Naive thymus-derived CD4-positive, alpha-beta T cell (primary cell): ENCODE data around the gene STAT5B. TPM values are rescaled to one million over a fixed set of nuclear protein-coding genes. Genes with fewer than 3 reads are reported as not detected.

Experiments
- ATAC-seq: fragments of 150-1000 bp; cut with Tn5 transposase; 2 replicates; pipeline ENCODE4 v1.10.0; 2021; ENCODE audit warnings: mild to moderate bottlenecking, moderate library complexity
- CTCF ChIA-PET: fragments of 350-600 bp; sonication (Branson Sonifier 250); formaldehyde crosslinking; loops from one replicate; lab custom pipeline; 2021; ENCODE audit warnings: antibody characterized with exemption; lab: Charles Lee
- POLR2A ChIA-PET: fragments of 350-600 bp; sonication (Branson Sonifier 250); formaldehyde crosslinking; loops from one replicate; lab custom pipeline; 2021; ENCODE audit warnings: antibody characterized with exemption, inconsistent platforms; lab: Charles Lee
- DNase-seq, 9 donors: peaks; one replicate each; pipeline versions ENCODE4 v3.0.0 to v3.0.0-alpha.2; 2020 to 2022; ENCODE audit warnings: mixed read lengths in 1 of 9
- H3K27ac ChIP-seq: one replicate; pipeline ENCODE4 v1.7.0; 2013; ENCODE audit warnings: mild to moderate bottlenecking, low read depth, low read length, moderate library complexity
- H3K27me3 ChIP-seq, 2 donors: one replicate each; pipeline ENCODE4 v1.7.0; 2013; ENCODE audit warnings: low read length in 2 of 2, mild to moderate bottlenecking in 2 of 2, moderate library complexity in 2 of 2; ENCODE audit not compliant: control insufficient read depth in 2 of 2, insufficient read depth in 2 of 2
- H3K36me3 ChIP-seq, 3 experiments: 1 replicate in 2 of 3; 2 replicates in 1 of 3; pipeline ENCODE4 v1.7.0; 2013; ENCODE audit warnings: low read length in 3 of 3, mild to moderate bottlenecking in 3 of 3, moderate library complexity in 1 of 3; ENCODE audit not compliant: insufficient read depth in 3 of 3, control insufficient read depth in 2 of 3
- H3K4me1 ChIP-seq, 2 donors: one replicate each; pipeline ENCODE4 v1.7.0; 2013; ENCODE audit warnings: low read length in 2 of 2, mild to moderate bottlenecking in 2 of 2, moderate library complexity in 1 of 2; ENCODE audit not compliant: control insufficient read depth in 2 of 2, insufficient read depth in 2 of 2
- H3K4me3 ChIP-seq: 2 replicates; pipeline ENCODE4 v1.7.0; 2013; ENCODE audit warnings: mild to moderate bottlenecking, low read length
- H3K9me3 ChIP-seq, 3 experiments: 1 replicate in 2 of 3; 2 replicates in 1 of 3; pipeline ENCODE4 v1.7.0; 2013; ENCODE audit warnings: low read length in 3 of 3; ENCODE audit not compliant: control insufficient read depth in 2 of 3
- H3K27ac Mint-ChIP-seq, 9 donors: one replicate each; pipeline ENCODE4 v1.8.0; 2020 to 2022; ENCODE audit warnings: mixed read lengths in 9 of 9, mild to moderate bottlenecking in 8 of 9, moderate library complexity in 5 of 9, inconsistent platforms in 2 of 9
- H3K27me3 Mint-ChIP-seq, 5 donors: one replicate each; pipeline ENCODE4 v1.8.0; 2021 to 2022; ENCODE audit warnings: mixed read lengths in 5 of 5, mild to moderate bottlenecking in 1 of 5
- H3K36me3 Mint-ChIP-seq, 5 donors: one replicate each; pipeline ENCODE4 v1.8.0; 2020 to 2022; ENCODE audit warnings: mixed read lengths in 5 of 5, mild to moderate bottlenecking in 3 of 5, inconsistent platforms in 1 of 5
- H3K4me1 Mint-ChIP-seq, 7 donors: one replicate each; pipeline ENCODE4 v1.8.0; 2020 to 2022; ENCODE audit warnings: mixed read lengths in 7 of 7, mild to moderate bottlenecking in 3 of 7, inconsistent platforms in 1 of 7
- H3K4me3 Mint-ChIP-seq, 10 donors: one replicate each; pipeline ENCODE4 v1.8.0; 2020 to 2022; ENCODE audit warnings: mild to moderate bottlenecking in 10 of 10, mixed read lengths in 10 of 10, moderate library complexity in 6 of 10, inconsistent platforms in 2 of 10
- H3K9me3 Mint-ChIP-seq, 11 donors: one replicate each; pipeline ENCODE4 v1.8.0; 2020 to 2022; ENCODE audit warnings: mixed read lengths in 11 of 11, mild to moderate bottlenecking in 4 of 11, inconsistent platforms in 1 of 11, moderate library complexity in 1 of 11
- intact Hi-C, 2 donors: fragments of 100-400 bp; cut with micrococcal nuclease; formaldehyde crosslinking; loops; one replicate each; pipeline ENCODE4 v1.15.1; 2023
- polyA plus RNA-seq, 2 donors: library from polyadenylated mRNA; unstranded; fragments of 300-500 nt; fragmentation: Illumina TruSeq; gene quantifications; one replicate each; pipeline ENCODE4 v1.2.3, GENCODE V29; 2021
- total RNA-seq, 6 experiments: library from RNA in 5 of 6; stranded (reverse) in 5 of 6; gene quantifications; 1 replicate in 5 of 6; 2 replicates in 1 of 6; pipeline ENCODE4 v1.2.3 and lab custom pipeline; 2021 to 2026

Gene STAT5B
- total and polyA plus RNA-seq, 7 experiments from 2014 or later: 98.0 to 192 (median 149) TPM

DNA sequence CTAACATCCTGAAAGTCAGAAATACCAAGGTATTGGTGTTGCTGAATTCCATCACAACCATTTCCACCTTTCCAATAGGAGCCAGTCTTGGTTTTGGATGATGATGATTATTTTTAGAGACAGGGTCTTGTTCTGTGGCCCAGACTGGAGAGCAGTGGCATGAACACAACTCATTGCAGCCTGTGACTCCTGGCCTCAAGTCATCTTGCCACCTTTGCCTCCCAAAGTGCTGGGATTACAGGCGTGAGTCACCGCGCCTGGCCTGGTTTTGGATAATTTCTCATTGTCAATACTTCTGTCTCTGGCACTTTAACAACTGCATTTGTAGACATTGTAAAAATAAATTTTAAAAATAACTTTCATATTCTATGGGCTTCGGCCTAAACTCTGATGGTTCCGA, 22.6 kb downstream of the STAT5B start:
- no peak for ATAC-seq

DNA sequence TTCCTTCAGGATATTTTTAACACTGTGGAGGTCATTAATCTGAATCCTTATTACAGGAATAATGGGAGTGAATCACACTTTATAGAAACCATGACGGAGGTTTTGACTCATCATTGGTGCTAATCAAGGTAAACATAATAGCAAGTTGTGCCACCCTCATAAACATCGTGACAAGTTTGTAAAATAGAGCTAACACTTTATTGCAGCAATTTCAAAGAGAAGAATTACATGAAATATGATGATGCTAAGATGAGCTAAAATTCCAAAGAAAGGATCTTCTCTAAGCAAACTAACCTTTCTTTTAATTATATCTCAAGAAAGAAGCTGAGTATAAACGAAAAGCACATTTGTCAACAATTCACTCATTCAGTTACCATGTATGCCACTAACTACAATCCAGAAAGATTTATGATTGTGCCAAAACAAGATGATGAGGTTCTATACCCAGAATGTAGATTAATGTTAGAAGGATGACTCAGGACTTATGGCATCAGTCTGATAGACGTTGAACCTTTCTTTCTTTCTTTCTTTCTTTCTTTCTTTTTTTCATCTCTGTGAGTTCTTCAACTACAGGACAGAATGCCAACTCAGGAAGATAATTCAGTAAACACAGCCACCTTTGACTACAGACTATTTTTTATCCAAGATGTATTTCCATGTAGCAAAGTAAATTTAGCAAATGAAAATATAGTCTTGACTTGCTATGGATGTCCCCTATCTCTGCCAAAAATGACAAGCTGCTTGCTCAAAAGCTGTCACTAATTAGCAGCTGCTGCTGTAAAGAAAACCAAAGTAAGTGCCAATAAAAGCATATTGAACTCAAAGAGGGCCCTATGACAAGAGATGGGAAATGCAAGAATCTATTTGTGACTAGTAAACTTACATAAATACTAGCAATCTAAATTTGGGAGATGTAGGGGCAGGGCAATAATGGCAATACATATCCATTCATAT, 23.3 kb downstream of the STAT5B start:
- no peaks in the 10 kb centered on the region for H3K9me3 ChIP-seq
- H3K4me3 ChIP-seq: no peak overlapping the region
- Mint-ChIP-seq H3K36me3 (peaks cover 0 to 8% (median 4%) of the 10 kb centered on the region in 5 donors), H3K4me3 (peak overlapping the region in 5 of 10 donors; percentile 3 to 39 (median 20)), H3K27ac (peak overlapping the region; percentile 72 to 99 (median 92)), H3K9me3 (peaks cover 0 to 4% (median 0%) of the 10 kb centered on the region in 11 donors), H3K4me1 (peaks cover 45 to 88% (median 72%) of the 10 kb centered on the region in 7 donors), H3K27me3 (no peaks in the 10 kb centered on the region)
- H3K27me3 ChIP-seq: no peaks in the 10 kb centered on the region
- no peaks in the 10 kb centered on the region for H3K36me3 ChIP-seq
- ChIA-PET CTCF (interaction anchor here (0.8 kb wide), 1 partner anchor 9 kb away, joined by 3 read pairs; no protein-coding TSS in a partner anchor), POLR2A (interaction anchor here (0.7 to 7.7 kb wide), 5 partner anchors 10 to 319 kb away, joined by 3 to 321 read pairs (median 9); partner anchors contain the start of genes STAT5A and STAT5B)
- intact Hi-C loops: no loop called here
- H3K27ac ChIP-seq: peak overlapping the region; percentile 62
- DNase-seq (no peak), ATAC-seq (no peak)
- peaks cover 29 to 36% of the 10 kb centered on the region in 2 donors for H3K4me1 ChIP-seq

More for the DNA sequence above, 22.6 kb downstream of the STAT5B start:
- H3K27ac ChIP-seq: peak overlapping the region; percentile 62
- ChIA-PET CTCF (no interaction called here), POLR2A (interaction anchor here (0.7 to 7.7 kb wide), 3 partner anchors 24 to 319 kb away, joined by 3 to 137 read pairs (median 3); partner anchors contain the start of gene STAT5A)
- H3K4me1 ChIP-seq: peaks cover 23 to 30% of the 10 kb centered on the region in 2 donors
- intact Hi-C loops: no loop called here
- peak overlapping the region; percentile 72 to 99 (median 92) for H3K27ac Mint-ChIP-seq
- H3K36me3 ChIP-seq: no peaks in the 10 kb centered on the region
- peaks cover 0 to 6% (median 4%) of the 10 kb centered on the region in 5 donors for H3K36me3 Mint-ChIP-seq
- peaks cover 0 to 3% (median 0%) of the 10 kb centered on the region in 11 donors for H3K9me3 Mint-ChIP-seq
- peaks cover 44 to 85% (median 68%) of the 10 kb centered on the region in 7 donors for H3K4me1 Mint-ChIP-seq
- H3K4me3 Mint-ChIP-seq: peak overlapping the region in 3 of 10 donors; percentile 36 to 39 (median 37)
- DNase-seq: no peak
- no peaks in the 10 kb centered on the region for H3K9me3 ChIP-seq
- H3K27me3 Mint-ChIP-seq: no peaks in the 10 kb centered on the region
- H3K27me3 ChIP-seq: no peaks in the 10 kb centered on the region
- H3K4me3 ChIP-seq: no peak overlapping the region

DNA sequence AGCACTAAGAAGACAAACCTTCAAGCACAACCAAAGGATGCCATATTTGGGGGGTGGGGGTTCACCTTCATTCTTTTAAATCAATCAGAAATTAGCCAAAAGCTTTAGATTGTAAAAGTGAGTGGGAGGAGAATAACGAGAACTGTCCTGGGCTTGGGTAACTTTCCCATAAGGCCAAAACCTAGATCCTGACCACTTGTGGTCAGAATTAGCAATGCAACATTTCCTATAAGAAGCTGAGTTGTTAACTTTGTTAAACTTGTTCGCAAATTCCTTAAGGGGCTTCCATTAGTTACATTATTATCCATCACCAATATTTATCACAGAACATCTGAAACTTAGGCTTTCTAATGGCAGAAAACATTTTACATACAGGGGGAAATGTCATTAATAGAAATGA, 25.1 kb downstream of the STAT5B start:
- no peaks in the 10 kb centered on the region for H3K9me3 ChIP-seq
- ATAC-seq: no peak
- H3K4me1 ChIP-seq: peaks cover 43 to 52% of the 10 kb centered on the region in 2 donors
- Mint-ChIP-seq H3K4me3 (peak overlapping the region in 4 of 10 donors; percentile 6 to 29 (median 20)), H3K36me3 (peaks cover 0 to 12% (median 4%) of the 10 kb centered on the region in 5 donors), H3K4me1 (peaks cover 50 to 90% (median 75%) of the 10 kb centered on the region in 7 donors), H3K9me3 (peaks cover 0 to 4% (median 0%) of the 10 kb centered on the region in 11 donors), H3K27me3 (no peaks in the 10 kb centered on the region), H3K27ac (peak overlapping the region; percentile 64 to 99 (median 99))
- no peak overlapping the region for H3K4me3 ChIP-seq
- POLR2A ChIA-PET: interaction anchor here (0.9 to 7.7 kb wide), 8 partner anchors 10 to 137 kb away, joined by 3 to 321 read pairs (median 10); partner anchors contain the start of genes STAT3, STAT5A and STAT5B
- no peaks in the 10 kb centered on the region for H3K27me3 ChIP-seq
- CTCF ChIA-PET: interaction anchor here (1.2 to 1.9 kb wide), 3 partner anchors 28 to 59 kb away, joined by 3 to 4 read pairs (median 4); no protein-coding TSS in a partner anchor
- H3K27ac ChIP-seq: peak overlapping the region; percentile 97
- DNase-seq: no peak
- H3K36me3 ChIP-seq: no peaks in the 10 kb centered on the region
- intact Hi-C loops: no loop called here

DNA sequence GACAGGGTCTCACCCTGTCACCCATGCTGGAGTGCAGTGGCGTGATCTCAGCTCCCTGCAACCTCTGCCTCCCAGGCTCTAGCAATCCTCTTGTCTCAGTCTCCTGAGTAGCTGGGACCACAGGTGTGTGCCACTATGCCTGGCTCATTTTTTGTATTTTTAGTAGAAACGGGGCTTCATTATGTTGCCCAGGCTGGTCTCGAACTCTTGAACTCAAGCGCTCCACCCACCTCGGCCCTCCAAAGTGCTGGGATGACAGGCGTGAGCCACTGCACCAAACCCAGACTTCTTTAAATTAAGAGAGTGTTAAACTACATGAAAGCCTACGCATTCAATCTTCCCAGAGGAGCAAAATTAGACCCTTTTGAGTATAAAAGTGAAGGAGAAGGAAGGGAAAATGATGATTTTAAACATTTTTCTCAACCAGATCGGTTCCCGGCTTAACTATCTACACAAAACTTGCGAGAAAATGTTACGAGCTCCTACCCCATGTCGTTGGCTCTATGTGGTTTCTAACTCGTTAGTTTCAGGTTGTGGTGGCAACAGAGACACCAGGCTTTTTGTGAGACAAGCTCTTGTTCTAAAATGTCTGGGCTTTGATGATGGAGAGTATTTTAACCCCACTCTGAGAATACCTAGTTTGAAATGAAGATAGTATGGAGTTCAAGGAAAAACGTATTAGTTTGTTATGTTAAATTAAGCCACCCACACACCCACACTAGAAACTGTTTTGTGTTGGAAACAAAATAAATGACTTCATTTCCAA, 26.3 kb downstream of the STAT5B start:
- H3K4me3 Mint-ChIP-seq: peak overlapping the region; percentile 83 to 99 (median 90)
- H3K27ac Mint-ChIP-seq: peak overlapping the region; percentile 97 to 99 (median 99)
- peaks cover 49 to 85% (median 70%) of the 10 kb centered on the region in 7 donors for H3K4me1 Mint-ChIP-seq
- intact Hi-C loops: loop anchor here in 1 of 2 donors (2.0 to 5.0 kb wide), 4 partner anchors 15 to 139 kb away; partner anchors contain the start of genes GHDC and STAT3
- H3K36me3 Mint-ChIP-seq: peaks cover 0 to 10% (median 4%) of the 10 kb centered on the region in 5 donors
- H3K27me3 Mint-ChIP-seq: no peaks in the 10 kb centered on the region
- no peaks in the 10 kb centered on the region for H3K36me3 ChIP-seq
- peak overlapping the region; percentile 66 for H3K4me3 ChIP-seq
- peaks cover 0 to 4% (median 0%) of the 10 kb centered on the region in 11 donors for H3K9me3 Mint-ChIP-seq
- ChIA-PET CTCF (interaction anchor here (1.0 to 2.9 kb wide), 8 partner anchors 19 to 61 kb away, joined by 3 to 18 read pairs (median 4); partner anchors contain the start of gene STAT5B), POLR2A (interaction anchor here (1.1 to 7.7 kb wide), 13 partner anchors 8 to 232 kb away, joined by 3 to 321 read pairs (median 14); partner anchors contain the start of genes DNAJC7, GHDC, STAT3 and STAT5A)
- peak overlapping the region; percentile 97 for H3K27ac ChIP-seq
- ATAC-seq (peak; percentile 69), DNase-seq (peak in 7 of 9 donors; percentile 58 to 84 (median 77))
- H3K4me1 ChIP-seq: peaks cover 43 to 52% of the 10 kb centered on the region in 2 donors
- no peaks in the 10 kb centered on the region for H3K27me3 ChIP-seq
- H3K9me3 ChIP-seq: no peaks in the 10 kb centered on the region

DNA sequence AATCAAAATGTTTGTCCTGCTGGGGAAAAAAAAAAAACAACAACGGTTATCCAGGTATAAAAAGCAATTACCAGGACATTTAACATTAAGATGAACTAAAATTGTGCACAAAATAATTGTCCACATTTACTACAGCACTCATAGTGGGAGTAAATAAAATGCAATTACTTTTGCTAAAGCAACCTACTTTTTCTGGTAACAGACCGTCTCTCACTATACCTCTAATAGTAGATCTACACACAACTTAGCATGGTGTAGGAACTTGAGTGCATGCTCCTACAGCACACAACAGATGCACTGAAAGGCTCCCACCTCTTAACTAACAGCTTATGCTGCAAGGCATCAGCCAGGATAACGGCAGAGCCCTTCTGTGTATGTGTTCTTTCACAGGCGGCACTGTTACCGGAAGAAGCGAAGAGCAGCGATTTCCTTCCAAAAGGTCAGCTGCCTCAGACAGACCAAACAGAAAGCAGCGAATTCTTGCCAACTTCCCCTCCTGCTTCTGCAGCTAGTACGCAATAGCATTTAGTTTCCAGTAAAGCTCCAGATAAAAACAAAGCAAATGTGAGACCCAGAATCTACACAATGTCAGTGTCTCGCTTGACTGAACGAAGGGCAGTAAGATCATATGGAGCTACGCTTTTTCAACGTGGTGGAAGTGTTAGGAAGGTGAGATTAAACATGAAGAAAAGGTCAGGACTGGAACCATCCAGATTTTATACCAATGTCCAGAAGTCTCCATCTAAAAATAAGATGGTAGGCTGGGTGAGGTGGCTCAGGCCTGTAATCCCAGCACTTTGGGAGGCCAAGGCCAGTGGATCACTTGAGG, 27.6 kb downstream of the STAT5B start:
- Histone ChIP-seq H3K9me3 (no peaks in the 10 kb centered on the region), H3K36me3 (no peaks in the 10 kb centered on the region), H3K4me3 (peak overlapping the region; percentile 66), H3K27ac (peak overlapping the region; percentile 97), H3K27me3 (no peaks in the 10 kb centered on the region), H3K4me1 (peaks cover 43 to 52% of the 10 kb centered on the region in 2 donors)
- ChIA-PET POLR2A (interaction anchor here (0.7 to 7.7 kb wide), 27 partner anchors 10 to 341 kb away, joined by 3 to 321 read pairs (median 5); partner anchors contain the start of genes DNAJC7, GHDC, HCRT and ODAD4), CTCF (interaction anchor here (0.7 to 3.4 kb wide), 9 partner anchors 23 to 157 kb away, joined by 3 to 24 read pairs (median 4); partner anchors contain the start of genes STAT5A and STAT5B)
- H3K4me3 Mint-ChIP-seq: peak overlapping the region; percentile 83 to 99 (median 90)
- H3K27ac Mint-ChIP-seq: peak overlapping the region; percentile 97 to 99 (median 99)
- peaks cover 0 to 8% (median 3%) of the 10 kb centered on the region in 5 donors for H3K36me3 Mint-ChIP-seq
- intact Hi-C loops: loop anchor here (1.0 to 5.0 kb wide), 11 partner anchors 9 to 140 kb away; partner anchors contain the start of genes STAT5A (in 2 of the 2), GHDC (in 1 of the 2) and STAT3 (in 1 of the 2)
- peaks cover 50 to 83% (median 74%) of the 10 kb centered on the region in 7 donors for H3K4me1 Mint-ChIP-seq
- H3K9me3 Mint-ChIP-seq: peaks cover 0 to 4% (median 0%) of the 10 kb centered on the region in 11 donors
- DNase-seq (peak; percentile 47 to 95 (median 90)), ATAC-seq (peak; percentile 93)
- H3K27me3 Mint-ChIP-seq: no peaks in the 10 kb centered on the region
